ENCODE data around the gene SSTR3. TPM values are rescaled to one million over a fixed set of nuclear protein-coding genes. Genes with fewer than 3 reads are reported as not detected.

SSTR3 gene
- total RNA-seq, 2 experiments from 2014 or later: 1.9 to 2.1 TPM

DNA sequence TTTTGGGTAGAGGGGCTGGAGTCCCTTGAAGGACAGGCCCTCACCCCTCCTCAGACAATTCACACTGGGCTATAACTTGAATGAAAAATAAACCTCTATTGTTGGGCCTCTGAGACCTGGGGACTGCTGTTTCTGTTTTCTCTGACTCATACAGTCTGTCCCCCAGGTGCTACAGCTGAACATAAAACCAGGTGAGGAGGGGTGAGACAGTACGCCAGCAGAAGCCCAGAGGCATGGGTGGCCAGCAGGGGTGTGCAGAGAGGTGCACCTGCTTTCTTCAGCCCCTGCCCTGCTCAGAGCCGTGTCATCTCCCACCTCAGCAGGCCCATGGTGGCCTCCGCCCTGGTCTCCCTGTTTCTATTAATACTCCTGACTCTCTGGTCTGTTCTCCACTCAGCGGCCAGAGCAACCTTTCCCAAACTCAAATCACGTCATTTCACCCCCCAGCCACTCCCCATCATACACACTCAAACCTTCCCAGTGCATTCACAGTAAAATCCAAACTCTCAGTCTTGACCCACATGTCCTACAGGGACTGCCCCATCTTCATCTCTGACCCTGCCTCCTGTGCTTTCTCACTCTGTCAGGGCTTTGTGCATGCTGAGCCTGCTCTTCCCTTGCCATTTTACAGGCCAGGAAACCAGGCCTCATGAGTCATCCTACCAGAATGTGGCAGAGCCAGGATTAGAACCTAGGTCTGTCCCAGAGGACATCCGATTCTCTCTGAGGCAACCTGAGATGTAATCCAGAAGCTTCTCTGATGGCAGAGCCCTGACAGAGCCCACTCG, 57.2 kb downstream of the SSTR3 start:
- intact Hi-C loops (cut with DNase I, micrococcal nuclease): no loop called here
- Mint-ChIP-seq H3K27me3 (no peaks in the 10 kb centered on the region), H3K4me1 (ENCODE audit: low read depth) (peaks cover 28% of the 10 kb centered on the region), H3K27ac (no peak overlapping the region), H3K36me3 (ENCODE audit: low read depth) (peaks cover 2% of the 10 kb centered on the region), H3K4me3 (no peak overlapping the region), H3K9me3 (no peaks in the 10 kb centered on the region)
- H3K9me3 ChIP-seq (ENCODE audit: control insufficient read depth in 1 of 2, insufficient read depth in 1 of 2, low read length in 2 of 2): no peaks in the 10 kb centered on the region
- no peak overlapping the region for H3K4me3 ChIP-seq (ENCODE audit: low read length)
- POLR2A ChIA-PET: no interaction called here
- H3K27ac ChIP-seq (ENCODE audit: low read depth in 1 of 2, low read length in 2 of 2): no peak overlapping the region
- TF ChIP-seq, protein P1, sequence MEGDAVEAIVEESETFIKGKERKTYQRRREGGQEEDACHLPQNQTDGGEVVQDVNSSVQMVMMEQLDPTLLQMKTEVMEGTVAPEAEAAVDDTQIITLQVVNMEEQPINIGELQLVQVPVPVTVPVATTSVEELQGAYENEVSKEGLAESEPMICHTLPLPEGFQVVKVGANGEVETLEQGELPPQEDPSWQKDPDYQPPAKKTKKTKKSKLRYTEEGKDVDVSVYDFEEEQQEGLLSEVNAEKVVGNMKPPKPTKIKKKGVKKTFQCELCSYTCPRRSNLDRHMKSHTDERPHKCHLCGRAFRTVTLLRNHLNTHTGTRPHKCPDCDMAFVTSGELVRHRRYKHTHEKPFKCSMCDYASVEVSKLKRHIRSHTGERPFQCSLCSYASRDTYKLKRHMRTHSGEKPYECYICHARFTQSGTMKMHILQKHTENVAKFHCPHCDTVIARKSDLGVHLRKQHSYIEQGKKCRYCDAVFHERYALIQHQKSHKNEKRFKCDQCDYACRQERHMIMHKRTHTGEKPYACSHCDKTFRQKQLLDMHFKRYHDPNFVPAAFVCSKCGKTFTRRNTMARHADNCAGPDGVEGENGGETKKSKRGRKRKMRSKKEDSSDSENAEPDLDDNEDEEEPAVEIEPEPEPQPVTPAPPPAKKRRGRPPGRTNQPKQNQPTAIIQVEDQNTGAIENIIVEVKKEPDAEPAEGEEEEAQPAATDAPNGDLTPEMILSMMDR (IDR thresholded peaks at IDR 0.05): no peak
- ATAC-seq (ENCODE audit: poor library complexity): no peak
- CTCF ChIA-PET: no interaction called here
- DNase-seq: no peak
- H3K27me3 ChIP-seq (ENCODE audit: control insufficient read depth in 1 of 2, insufficient read depth in 2 of 2, low read length in 2 of 2): no peaks in the 10 kb centered on the region
- no peaks in the 10 kb centered on the region for H3K36me3 ChIP-seq (ENCODE audit: insufficient read depth, low read length)
- peaks cover 16% of the 10 kb centered on the region for H3K4me1 ChIP-seq (ENCODE audit: insufficient read depth, low read length)

Other genes starting within 250 kb of the SSTR3 start
- not detected for gene TST, start 193.0 kb downstream of the SSTR3 start, total RNA-seq
- 1 to 10 TPM; 1.7 to 1.8 TPM for gene MPST, start 192.7 kb downstream of the SSTR3 start, total RNA-seq
- gene KCTD17, start 160.7 kb downstream of the SSTR3 start, total RNA-seq: 10 to 100 TPM; 17.3 to 17.9 TPM
- gene TMPRSS6, start 102.8 kb downstream of the SSTR3 start, total RNA-seq: under 1 TPM; 0.19 to 0.39 TPM
- 10 to 100 TPM; 47.5 to 49.6 TPM for gene IL2RB, start 62.6 kb downstream of the SSTR3 start, total RNA-seq
- gene C1QTNF6, start 24.2 kb downstream of the SSTR3 start, total RNA-seq: 10 to 100 TPM; 11.9 to 12.1 TPM
- gene RAC2, start 31.8 kb upstream of the SSTR3 start, total RNA-seq: 100 to 1,000 TPM; 174 to 180 TPM
- 100 to 1,000 TPM; 134 to 138 TPM for gene CYTH4, start 70.0 kb upstream of the SSTR3 start, total RNA-seq
- gene ELFN2, start 215.0 kb upstream of the SSTR3 start, total RNA-seq: under 1 TPM; 0.05 to 0.20 TPM